Skin of body (tissue), 2 donors: Measurements from ENCODE around the gene KIAA0319L. TPM values are rescaled to one million over a fixed set of nuclear protein-coding genes. Genes with fewer than 3 reads are reported as not detected.
"Not testable (repeated sequence)": the region's sequence is repeated elsewhere in the genome, so short reads cannot be mapped to it uniquely, and the experiment has no call there.

Source experiments
- DNase-seq: peaks from one replicate; lab custom pipeline; 2025; lab: John Stamatoyannopoulos, UW
- total RNA-seq: library from RNA; depleted of rRNA; stranded (reverse); fragments of >200 nt; gene quantifications from one replicate; pipeline ENCODE4 v1.2.3, GENCODE V29; 2014

The KIAA0319L gene
- total RNA-seq, 1 donor from 2014 or later, result 36.4 TPM

DNA sequence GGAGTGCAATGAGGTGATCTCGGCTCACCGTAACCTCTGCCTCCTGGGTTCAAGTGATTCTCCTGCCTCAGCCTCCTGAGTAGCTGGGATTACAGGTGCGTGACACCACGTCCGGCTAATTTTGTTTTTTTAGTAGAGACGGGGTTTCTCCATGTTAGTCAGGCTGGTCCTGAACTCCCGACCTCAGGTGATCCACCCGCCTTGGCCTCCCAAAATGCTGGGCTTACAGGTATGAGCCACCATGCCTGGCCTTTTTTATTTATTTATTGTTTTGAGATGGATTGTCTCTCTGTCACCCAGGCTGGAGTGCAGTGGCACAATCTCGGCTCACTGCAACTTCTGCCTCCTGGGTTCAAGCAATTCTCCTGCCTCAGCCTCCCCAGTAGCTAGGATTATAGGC is 24.4 kb upstream of the KIAA0319L start:
- DNase-seq, result not testable (repeated sequence)

DNA sequence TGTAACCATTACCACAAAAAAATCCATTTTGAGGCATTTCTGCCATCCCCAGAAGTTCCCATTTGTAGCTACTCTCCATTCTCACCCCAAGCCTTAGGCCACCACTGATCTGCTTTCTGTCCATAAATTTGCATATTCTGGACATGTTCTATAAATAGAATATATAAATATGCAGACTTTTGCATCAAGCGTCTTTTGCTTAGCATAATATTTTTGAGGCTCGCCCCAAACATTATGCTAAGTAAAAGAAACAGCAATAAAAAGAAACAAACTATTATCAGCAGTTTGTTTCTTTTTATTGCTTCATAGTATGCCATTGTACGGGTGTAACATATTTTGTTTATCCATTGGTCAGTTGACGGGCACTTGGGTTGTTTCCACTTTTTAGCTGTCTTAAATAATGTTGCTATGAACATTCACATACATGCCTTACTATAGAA is 23.8 kb upstream of the KIAA0319L start:
- DNase-seq, result no peak

DNA sequence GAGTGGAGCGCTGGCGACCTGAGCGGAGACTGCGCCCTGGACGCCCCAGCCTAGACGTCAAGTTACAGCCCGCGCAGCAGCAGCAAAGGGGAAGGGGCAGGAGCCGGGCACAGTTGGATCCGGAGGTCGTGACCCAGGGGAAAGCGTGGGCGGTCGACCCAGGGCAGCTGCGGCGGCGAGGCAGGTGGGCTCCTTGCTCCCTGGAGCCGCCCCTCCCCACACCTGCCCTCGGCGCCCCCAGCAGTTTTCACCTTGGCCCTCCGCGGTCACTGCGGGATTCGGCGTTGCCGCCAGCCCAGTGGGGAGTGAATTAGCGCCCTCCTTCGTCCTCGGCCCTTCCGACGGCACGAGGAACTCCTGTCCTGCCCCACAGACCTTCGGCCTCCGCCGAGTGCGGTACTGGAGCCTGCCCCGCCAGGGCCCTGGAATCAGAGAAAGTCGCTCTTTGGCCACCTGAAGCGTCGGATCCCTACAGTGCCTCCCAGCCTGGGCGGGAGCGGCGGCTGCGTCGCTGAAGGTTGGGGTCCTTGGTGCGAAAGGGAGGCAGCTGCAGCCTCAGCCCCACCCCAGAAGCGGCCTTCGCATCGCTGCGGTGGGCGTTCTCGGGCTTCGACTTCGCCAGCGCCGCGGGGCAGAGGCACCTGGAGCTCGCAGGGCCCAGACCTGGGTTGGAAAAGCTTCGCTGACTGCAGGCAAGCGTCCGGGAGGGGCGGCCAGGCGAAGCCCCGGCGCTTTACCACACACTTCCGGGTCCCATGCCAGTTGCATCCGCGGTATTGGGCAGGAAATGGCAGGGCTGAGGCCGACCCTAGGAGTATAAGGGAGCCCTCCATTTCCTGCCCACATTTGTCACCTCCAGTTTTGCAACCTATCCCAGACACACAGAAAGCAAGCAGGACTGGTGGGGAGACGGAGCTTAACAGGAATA is 20.1 kb upstream of the KIAA0319L start:
- DNase-seq, result peak; percentile 4

GRCh38 chr1:35576766-35577070 is 19.5 kb upstream of the KIAA0319L start:
- DNase-seq, result not testable (repeated sequence)

DNA sequence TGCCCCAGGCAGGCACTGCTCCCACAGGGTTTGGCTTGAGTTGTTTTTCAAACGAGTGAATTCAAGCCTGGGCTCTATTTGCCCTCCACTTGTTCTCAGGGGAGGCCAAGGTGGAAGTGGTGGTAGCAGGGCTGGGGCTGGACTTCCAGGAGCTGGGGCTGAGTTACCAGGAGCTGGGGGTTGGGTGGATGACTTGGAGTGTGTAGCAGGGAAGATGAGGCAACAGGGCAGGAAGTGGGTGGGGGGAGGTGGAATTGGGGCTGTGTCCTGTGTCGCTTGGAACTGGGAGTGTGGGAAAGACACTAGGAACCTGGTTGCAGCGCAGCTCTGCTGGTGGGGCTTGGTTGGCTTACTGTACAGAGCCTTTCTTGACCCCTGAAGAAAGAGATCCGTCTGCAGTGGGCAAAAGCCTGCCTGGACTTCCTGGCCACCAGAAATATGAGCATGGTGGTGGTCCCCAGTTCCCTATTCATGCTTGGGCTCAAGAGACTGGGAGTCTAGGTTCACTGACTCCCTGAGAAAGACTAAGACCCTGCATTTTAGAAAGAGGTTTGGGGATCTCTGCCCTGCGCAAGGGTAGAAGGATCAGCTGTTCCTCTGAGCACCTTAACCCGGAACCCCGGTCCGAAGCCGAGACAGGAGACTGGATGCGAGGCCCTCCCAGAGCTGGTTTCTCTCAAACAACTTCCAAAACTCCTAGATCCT is 19.0 kb upstream of the KIAA0319L start:
- DNase-seq, result no peak

DNA sequence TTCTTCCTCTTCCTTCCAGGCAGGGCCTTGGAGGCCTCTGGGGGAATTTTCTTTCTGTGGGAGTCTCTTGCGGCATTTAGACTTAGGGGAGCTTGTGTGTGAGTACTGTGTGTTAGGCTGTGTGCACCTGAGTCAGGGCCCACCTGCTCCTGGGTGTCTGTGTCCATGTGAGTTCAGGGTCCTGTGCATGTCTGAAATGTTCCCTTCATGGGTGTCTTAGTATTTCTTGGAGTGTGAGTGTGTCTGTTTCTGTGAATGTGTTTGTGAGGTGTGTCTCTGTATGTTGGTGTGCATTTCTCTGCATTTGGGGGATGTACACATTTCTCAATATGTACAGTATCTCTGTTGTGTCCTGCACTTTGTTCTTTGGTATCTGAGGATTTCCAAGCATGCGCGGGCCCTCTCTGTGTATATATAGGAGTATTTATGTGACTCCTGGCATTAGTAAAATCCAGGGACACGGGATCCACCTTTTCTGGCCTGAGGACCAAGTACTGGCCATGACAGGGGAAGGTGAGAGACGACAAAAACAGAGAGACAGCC is 18.3 kb upstream of the KIAA0319L start:
- no peak for DNase-seq

DNA sequence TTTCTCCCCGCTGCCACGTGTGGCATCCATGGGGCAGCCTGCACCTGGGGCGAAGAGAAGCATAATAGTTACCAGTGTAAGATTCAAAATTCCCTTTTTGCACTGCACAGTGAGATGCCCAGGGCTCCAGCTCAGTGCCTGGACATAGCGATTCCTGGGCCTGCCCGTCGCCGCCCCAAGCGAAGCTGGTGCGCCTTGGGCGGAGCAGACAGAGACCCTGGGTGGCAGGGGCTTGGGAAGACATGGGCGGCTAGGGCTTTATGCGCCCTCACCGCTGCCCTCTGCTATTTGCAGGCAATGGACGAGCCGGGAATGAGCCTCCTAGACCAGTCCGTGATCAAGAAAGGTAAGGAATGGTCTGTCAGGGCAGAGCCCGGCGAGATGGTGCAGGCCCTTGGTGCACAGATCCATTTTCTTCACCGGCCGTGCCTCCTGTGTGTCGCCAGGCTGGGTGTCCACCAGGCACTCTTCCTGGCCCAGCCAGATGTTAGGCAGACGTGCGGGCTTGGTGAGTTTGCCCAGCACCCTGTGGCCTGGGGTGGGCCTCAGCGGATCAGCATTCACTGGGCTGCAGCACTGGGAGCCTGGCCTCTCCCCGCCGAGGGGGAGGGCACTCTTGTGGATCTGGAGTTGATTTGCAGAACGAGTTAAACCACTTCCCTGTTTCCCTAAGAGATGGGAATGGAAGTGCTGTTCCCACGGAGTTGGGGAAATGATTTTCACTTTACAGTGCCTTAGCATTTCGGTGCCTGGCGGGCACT is 17.6 kb upstream of the KIAA0319L start:
- no peak for DNase-seq

- no peak for DNase-seq
Measured at GRCh38 chr1:35574125-35574654, 17.0 kb upstream of the KIAA0319L start.

GRCh38 chr1:35573198-35574124 is 16.3 kb upstream of the KIAA0319L start, which contains the start of gene TFAP2E:
TSS of gene TFAP2E (plus strand) at chr1:35573314. CDS start at chr1:35573578, 264 bp downstream.
- no peak for DNase-seq

GRCh38 chr1:35572296-35572695 is 15.1 kb upstream of the KIAA0319L start:
- DNase-seq, result no peak

DNA sequence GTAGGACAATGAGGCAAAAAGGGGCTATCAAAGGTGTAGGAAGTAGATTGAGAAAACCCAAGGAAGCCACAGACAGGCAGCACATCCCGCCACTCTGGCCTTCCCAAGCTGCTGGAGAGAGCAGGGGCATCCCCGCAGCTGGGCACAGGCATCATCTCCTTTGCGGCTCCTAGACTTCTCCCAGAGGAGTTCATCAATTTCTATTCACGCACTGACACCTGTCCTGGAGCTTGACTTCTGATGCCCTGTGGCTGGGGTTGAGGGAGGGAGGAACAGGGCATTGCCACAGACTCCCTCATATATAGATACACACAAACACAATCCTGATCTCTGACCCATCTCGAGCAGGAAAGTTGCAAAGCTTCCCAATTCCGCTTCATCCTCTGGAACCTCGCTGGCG is 14.1 kb upstream of the KIAA0319L start:
- DNase-seq, result no peak

DNA sequence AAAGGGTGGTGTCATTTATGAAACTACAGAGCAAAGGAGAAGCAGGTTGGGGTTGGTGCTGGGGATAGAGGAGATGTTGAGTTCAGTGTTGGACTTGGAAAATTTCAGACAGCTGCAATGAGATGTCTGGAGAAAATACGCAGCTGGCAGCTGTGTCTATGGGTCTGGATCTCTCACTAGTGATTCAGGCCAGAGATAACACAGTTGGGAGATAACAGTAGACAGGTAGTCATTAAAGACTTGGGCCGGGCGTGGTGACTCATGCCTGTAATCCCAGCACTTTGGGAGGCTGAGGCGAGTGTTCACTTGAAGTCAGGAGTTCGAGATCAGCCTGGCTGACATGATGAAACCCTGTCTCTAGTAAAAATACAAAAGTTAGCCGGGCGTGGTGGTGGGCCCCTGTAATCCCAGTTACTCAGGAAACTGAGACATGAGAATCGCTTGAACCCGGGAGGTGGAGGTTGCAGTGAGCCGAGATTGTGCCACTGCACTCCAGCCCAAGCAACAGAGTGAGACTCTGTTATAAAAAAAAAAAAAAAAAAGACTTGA is 13.5 kb upstream of the KIAA0319L start:
- DNase-seq, result no peak

DNA sequence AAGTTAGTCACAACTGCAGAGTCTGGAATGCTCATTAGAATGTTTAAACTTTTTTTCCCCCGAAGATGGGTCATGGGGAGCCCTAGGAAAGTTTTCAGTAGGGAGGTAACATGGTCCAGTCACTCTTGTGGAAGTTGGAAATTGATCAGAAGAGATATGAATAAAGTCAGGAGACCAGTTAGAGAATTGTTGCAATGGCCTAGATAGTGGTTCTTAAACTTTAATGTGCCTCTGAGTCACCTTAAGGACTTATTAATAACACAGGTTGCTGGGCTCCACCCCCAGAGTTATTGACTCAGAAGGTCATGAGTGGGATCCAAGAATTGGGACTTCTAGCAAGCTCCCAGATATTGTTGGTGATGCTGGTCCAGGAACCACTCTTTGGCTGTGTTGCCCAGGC is 12.7 kb upstream of the KIAA0319L start:
- DNase-seq, result no peak

GRCh38 chr1:35568975-35569395 is 11.8 kb upstream of the KIAA0319L start:
- peak; percentile 59 for DNase-seq

- DNase-seq, result no peak
Measured at GRCh38 chr1:35567947-35568558, 10.8 kb upstream of the KIAA0319L start.

DNA sequence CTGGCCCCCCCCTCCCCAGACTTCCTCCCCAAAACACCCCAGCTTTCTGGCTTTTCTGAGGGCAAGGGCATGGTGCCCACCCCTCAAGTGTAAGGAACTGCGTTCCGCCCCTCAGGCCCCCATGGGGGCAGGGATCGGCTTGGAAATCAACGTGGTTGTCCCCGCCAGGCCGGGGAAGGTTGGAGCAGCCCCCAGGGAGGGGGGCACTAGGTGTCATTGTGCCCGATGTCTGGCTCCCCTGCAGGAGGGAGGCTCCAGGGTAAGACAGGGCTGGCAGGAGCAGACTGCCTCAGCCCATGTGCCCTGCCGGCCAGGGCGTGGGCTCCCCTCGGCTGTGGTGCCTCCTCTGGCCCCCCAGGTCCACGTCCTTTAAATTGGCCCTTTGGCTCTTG is 8.5 kb upstream of the KIAA0319L start:
- DNase-seq, result no peak

DNA sequence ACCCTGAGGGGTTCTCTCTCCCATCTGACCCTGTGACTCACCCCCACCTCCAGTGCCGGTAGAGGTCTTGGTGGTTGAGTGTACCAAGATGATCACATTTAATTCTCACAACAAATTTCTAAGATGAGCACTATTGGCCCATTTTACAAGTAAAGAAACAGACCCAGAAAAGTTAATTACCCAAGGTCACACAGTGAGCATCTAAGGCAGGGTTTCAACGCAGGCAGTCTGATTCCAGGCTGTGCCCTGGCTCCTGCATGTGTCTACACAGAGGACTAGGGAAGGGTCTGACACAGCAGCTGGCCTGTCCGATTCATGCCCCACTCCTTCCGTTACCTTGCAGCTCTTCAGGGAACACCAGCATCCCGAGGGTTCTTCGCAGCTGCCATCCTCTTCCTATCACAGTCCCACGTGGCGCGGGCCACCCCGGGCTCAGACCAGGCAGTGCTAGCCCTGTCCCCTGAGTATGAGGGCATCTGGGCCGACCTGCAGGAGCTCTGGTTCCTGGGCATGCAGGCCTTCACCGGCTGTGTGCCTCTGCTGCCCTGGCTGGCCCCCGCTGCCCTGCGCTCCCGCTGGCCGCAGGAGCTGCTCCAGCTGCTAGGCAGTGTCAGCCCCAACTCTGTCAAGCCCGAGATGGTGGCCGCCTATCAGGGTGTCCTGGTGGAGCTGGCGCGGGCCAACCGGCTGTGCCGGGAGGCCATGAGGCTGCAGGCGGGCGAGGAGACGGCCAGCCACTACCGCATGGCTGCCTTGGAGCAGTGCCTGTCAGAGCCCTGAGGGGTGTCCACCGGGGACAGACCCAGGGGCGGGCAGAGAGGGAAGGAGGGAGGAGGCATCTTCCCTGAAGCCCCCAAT is 7.9 kb upstream of the KIAA0319L start:
- no peak for DNase-seq
